ENCODE data around the gene GABBR1.

DNA sequence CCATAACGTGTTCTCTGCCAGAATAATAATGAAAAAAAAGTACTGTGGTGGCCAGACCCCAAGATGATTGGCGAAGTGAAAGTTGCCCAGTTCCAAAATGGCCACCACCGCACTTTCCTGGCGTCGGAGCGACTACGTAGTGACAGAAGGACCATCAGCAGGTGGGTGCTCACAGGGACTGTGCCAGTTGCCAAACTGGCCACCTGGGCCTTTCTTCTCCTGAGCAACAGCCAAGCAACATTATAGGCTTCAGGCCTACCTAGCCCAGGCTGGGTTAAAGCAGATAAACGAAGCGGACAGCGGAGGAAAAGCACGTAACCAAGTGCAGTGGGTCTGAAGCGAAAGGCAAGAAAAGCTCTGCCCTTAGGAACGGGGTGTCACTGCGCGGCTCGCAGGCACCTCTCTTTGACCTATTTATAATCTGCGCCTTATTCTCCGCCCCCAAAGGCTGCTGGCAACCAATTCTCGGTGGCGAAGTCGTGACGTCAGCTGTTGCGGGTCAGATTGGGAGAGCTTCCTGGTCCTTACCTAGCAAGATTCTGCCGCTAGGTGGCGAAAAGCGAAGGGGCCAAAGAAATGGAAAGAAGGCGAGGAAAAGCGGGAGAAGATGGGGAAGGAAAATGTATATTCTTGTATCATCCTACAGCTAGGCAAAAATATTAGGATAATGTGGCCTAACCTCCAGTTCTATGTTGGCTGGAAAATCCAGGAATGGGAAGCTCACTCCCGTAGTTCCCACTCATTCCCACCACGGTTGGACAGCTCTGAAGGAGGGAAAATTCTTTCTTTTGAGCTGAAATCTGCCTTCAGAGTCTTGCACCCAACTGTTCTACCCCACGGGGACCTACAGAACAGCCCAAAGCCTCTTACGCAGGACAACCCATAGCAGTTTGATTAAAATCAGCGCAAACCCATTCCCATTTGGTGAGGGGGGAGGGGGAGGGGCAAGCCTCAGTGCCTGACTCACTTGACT lies 17.0 kb upstream of the GABBR1 start:
- TF ChIP-seq, protein P1, sequence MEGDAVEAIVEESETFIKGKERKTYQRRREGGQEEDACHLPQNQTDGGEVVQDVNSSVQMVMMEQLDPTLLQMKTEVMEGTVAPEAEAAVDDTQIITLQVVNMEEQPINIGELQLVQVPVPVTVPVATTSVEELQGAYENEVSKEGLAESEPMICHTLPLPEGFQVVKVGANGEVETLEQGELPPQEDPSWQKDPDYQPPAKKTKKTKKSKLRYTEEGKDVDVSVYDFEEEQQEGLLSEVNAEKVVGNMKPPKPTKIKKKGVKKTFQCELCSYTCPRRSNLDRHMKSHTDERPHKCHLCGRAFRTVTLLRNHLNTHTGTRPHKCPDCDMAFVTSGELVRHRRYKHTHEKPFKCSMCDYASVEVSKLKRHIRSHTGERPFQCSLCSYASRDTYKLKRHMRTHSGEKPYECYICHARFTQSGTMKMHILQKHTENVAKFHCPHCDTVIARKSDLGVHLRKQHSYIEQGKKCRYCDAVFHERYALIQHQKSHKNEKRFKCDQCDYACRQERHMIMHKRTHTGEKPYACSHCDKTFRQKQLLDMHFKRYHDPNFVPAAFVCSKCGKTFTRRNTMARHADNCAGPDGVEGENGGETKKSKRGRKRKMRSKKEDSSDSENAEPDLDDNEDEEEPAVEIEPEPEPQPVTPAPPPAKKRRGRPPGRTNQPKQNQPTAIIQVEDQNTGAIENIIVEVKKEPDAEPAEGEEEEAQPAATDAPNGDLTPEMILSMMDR (IDR thresholded peaks at IDR 0.05), result peak; percentile 96
- TF ChIP-seq EZH2 (IDR thresholded peaks at IDR 0.05; ENCODE audit: borderline replicate concordance, insufficient read depth, low read depth, low read length, poor library complexity, severe bottlenecking), result no peak
